ENCODE results near the gene LYG2.
"Not testable (repeated sequence)": the region's sequence is repeated elsewhere in the genome, so short reads cannot be mapped to it uniquely, and the experiment has no call there.

LYG2 gene

DNA sequence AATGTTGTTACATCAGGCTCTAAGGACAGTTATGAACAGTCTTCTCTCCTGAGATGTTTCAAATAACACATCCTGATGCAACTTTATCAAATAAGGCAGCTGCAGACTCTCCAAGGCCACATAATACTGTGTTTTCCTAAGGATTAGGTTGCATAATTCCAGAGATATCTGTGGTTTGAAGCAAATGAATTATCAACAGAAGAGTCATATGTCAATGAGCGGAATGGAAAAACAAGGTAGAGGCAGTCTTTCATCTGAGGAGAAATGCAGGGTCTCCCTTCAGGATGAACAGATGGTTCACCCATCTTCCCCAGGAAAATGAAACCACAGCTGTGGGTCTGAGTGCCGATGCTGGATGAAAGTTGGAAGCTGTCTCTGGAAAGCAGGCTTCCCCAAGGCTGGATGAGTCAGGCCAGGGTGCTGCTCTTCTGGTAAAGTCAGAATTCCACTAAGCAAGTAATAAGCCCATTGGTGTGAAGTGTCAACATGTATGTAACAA lies 23.4 kb upstream of the LYG2 start:
- H4K20me1 ChIP-seq (ENCODE audit: insufficient read depth, low read length): no peaks in the 10 kb centered on the region
- no peak overlapping the region for H3K4me3 ChIP-seq (ENCODE audit: low read depth, low read length, poor library complexity, severe bottlenecking)
- no peaks in the 10 kb centered on the region for H3K36me3 ChIP-seq (ENCODE audit: insufficient read depth, low read length)
- no peak overlapping the region for H2AFZ ChIP-seq (ENCODE audit: low read length)
- TF ChIP-seq, protein P1, sequence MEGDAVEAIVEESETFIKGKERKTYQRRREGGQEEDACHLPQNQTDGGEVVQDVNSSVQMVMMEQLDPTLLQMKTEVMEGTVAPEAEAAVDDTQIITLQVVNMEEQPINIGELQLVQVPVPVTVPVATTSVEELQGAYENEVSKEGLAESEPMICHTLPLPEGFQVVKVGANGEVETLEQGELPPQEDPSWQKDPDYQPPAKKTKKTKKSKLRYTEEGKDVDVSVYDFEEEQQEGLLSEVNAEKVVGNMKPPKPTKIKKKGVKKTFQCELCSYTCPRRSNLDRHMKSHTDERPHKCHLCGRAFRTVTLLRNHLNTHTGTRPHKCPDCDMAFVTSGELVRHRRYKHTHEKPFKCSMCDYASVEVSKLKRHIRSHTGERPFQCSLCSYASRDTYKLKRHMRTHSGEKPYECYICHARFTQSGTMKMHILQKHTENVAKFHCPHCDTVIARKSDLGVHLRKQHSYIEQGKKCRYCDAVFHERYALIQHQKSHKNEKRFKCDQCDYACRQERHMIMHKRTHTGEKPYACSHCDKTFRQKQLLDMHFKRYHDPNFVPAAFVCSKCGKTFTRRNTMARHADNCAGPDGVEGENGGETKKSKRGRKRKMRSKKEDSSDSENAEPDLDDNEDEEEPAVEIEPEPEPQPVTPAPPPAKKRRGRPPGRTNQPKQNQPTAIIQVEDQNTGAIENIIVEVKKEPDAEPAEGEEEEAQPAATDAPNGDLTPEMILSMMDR (IDR thresholded peaks at IDR 0.05; ENCODE audit: low read length): no peak
- no peak for TF ChIP-seq EZH2 (IDR thresholded peaks at IDR 0.05; ENCODE audit: borderline replicate concordance, low read length)
- peaks cover 3% of the 10 kb centered on the region; the same call in 1 of the 2 replicates for H3K9me3 ChIP-seq (ENCODE audit: low read length)
- no peaks in the 10 kb centered on the region for H3K9me2 ChIP-seq (ENCODE audit: low read depth, low read length)
- no peaks in the 10 kb centered on the region for H3K27me3 ChIP-seq (ENCODE audit: insufficient read depth, low read length)
- no peak overlapping the region for H3K27ac ChIP-seq (ENCODE audit: low read depth, low read length, poor library complexity, severe bottlenecking)
- H3F3A ChIP-seq (ENCODE audit: insufficient read depth, low read length): no peaks in the 10 kb centered on the region
- H3K4me1 ChIP-seq (ENCODE audit: insufficient read depth, low read length, severe bottlenecking): no peaks in the 10 kb centered on the region
- H3K79me2 ChIP-seq (ENCODE audit: insufficient read depth, low read length): no peaks in the 10 kb centered on the region
- no peak overlapping the region for H3K9ac ChIP-seq (ENCODE audit: low read length)
- no peak overlapping the region for H3K4me2 ChIP-seq (ENCODE audit: low read length)

DNA sequence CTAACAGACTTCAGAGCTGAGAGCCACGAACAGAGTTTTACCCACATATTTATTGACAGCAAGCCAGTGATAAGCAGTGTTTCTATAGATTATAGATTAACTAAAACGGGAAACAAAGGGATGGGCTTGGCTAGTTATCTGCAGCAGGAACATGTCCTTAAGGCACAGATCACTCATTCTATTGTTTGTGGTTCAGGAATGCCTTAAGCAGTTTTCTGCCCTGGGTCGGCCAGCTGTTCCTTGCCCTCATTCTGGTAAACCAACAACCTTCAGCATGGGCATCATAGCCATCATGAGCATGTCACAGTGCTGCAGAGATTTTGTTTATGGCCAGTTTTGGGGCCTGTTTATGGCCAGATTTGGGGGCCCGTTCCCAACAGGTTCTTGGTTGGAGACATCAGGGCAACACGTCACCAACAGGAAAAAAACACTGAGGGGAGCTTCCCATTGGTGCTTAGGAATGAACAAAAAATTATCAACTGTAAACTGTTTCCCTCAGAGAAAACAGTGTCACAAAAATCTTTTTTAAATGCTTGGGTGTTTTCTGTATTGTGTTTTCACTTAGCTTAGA lies 22.8 kb upstream of the LYG2 start:
- not testable (repeated sequence) for H3K79me2 ChIP-seq (ENCODE audit: insufficient read depth, low read length); H2AFZ ChIP-seq (ENCODE audit: low read length); H3K9ac ChIP-seq (ENCODE audit: low read length); H3K9me2 ChIP-seq (ENCODE audit: low read depth, low read length); H3K9me3 ChIP-seq (ENCODE audit: low read length); H3K36me3 ChIP-seq (ENCODE audit: insufficient read depth, low read length); H4K20me1 ChIP-seq (ENCODE audit: insufficient read depth, low read length); H3K27ac ChIP-seq (ENCODE audit: low read depth, low read length, poor library complexity, severe bottlenecking); H3K4me2 ChIP-seq (ENCODE audit: low read length); H3F3A ChIP-seq (ENCODE audit: insufficient read depth, low read length); H3K4me3 ChIP-seq (ENCODE audit: low read depth, low read length, poor library complexity, severe bottlenecking); H3K4me1 ChIP-seq (ENCODE audit: insufficient read depth, low read length, severe bottlenecking); H3K27me3 ChIP-seq (ENCODE audit: insufficient read depth, low read length)

DNA sequence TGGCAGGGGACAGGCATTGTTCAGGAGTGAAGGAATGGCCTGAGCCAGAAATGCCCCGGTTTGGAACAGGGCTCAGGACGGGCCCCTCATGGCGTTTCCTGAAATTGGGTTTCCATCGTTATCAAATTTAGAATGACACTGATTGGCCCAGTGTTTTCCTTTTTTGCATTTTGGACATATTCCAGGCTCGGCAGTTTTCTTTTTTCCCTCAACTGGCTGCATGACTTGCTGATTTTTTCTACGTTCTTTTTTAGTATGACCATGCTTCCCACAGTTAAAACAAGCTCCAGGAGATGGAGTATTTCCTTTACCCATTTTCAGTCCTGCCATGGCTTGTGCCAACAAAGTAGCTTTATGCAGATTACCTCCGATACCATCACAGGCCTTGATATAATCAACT lies 20.4 kb upstream of the LYG2 start:
- no peak overlapping the region for H2AFZ ChIP-seq (ENCODE audit: low read length)
- no peaks in the 10 kb centered on the region for H3F3A ChIP-seq (ENCODE audit: insufficient read depth, low read length)
- no peaks in the 10 kb centered on the region for H3K9me2 ChIP-seq (ENCODE audit: low read depth, low read length)
- no peak for TF ChIP-seq EZH2 (IDR thresholded peaks at IDR 0.05; ENCODE audit: borderline replicate concordance, low read length)
- TF ChIP-seq, protein P1 (IDR thresholded peaks at IDR 0.05; ENCODE audit: low read length): no peak
- no peaks in the 10 kb centered on the region for H3K79me2 ChIP-seq (ENCODE audit: insufficient read depth, low read length)
- H4K20me1 ChIP-seq (ENCODE audit: insufficient read depth, low read length): no peaks in the 10 kb centered on the region
- no peak overlapping the region for H3K4me2 ChIP-seq (ENCODE audit: low read length)
- H3K36me3 ChIP-seq (ENCODE audit: insufficient read depth, low read length): no peaks in the 10 kb centered on the region
- no peaks in the 10 kb centered on the region for H3K27me3 ChIP-seq (ENCODE audit: insufficient read depth, low read length)
- H3K9ac ChIP-seq (ENCODE audit: low read length): no peak overlapping the region
- H3K27ac ChIP-seq (ENCODE audit: low read depth, low read length, poor library complexity, severe bottlenecking): no peak overlapping the region
- no peaks in the 10 kb centered on the region for H3K4me1 ChIP-seq (ENCODE audit: insufficient read depth, low read length, severe bottlenecking)
- H3K4me3 ChIP-seq (ENCODE audit: low read depth, low read length, poor library complexity, severe bottlenecking): no peak overlapping the region
- peaks cover 3% of the 10 kb centered on the region; the same call in 1 of the 2 replicates for H3K9me3 ChIP-seq (ENCODE audit: low read length)

DNA sequence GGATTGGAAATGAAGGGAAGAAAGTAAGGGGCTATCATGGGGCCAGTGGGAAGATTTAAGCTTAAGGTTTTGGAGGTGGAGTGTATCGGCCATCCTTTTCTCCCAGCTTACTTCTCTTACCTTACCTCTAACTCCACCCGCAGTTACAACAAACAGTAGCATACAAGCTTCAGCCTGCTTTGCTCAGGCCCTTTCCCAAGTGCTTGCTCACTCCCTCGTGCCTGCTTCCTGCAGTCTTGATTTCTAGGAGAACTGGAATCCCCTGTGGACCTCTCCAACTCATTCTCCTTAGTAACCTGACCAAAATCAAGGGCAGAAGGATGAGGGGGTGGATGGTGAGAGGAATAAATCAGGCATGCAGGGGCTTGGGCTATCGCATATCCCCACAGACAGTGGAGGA lies 5.8 kb upstream of the LYG2 start:
- Histone ChIP-seq H3K9me3 (ENCODE audit: low read length) (no peaks in the 10 kb centered on the region), H3K9ac (ENCODE audit: low read length) (no peak overlapping the region), H3K4me3 (ENCODE audit: low read depth, low read length, poor library complexity, severe bottlenecking) (no peak overlapping the region), H3K27ac (ENCODE audit: low read depth, low read length, poor library complexity, severe bottlenecking) (no peak overlapping the region), H3F3A (ENCODE audit: insufficient read depth, low read length) (no peaks in the 10 kb centered on the region), H3K27me3 (ENCODE audit: insufficient read depth, low read length) (no peaks in the 10 kb centered on the region), H3K79me2 (ENCODE audit: insufficient read depth, low read length) (no peaks in the 10 kb centered on the region), H3K4me1 (ENCODE audit: insufficient read depth, low read length, severe bottlenecking) (no peaks in the 10 kb centered on the region), H4K20me1 (ENCODE audit: insufficient read depth, low read length) (no peaks in the 10 kb centered on the region), H2AFZ (ENCODE audit: low read length) (no peak overlapping the region), H3K36me3 (ENCODE audit: insufficient read depth, low read length) (no peaks in the 10 kb centered on the region), H3K4me2 (ENCODE audit: low read length) (no peak overlapping the region), H3K9me2 (ENCODE audit: low read depth, low read length) (no peaks in the 10 kb centered on the region)
- TF ChIP-seq EZH2 (IDR thresholded peaks at IDR 0.05; ENCODE audit: borderline replicate concordance, low read length): no peak
- TF ChIP-seq, protein P1 (IDR thresholded peaks at IDR 0.05; ENCODE audit: low read length): no peak
